Activated CD8-positive, alpha-beta memory T cell treated with anti-CD3 and anti-CD28 coated beads, Interleukin-2, amount 50 U/mL, for 24 hours (primary cell): ENCODE data around the gene POMP.

Source experiments
- DNase-seq: peaks from one replicate; pipeline ENCODE4 v3.0.0-alpha.2; 2020; ENCODE audit errors: extremely low read depth

Gene POMP, protein sequence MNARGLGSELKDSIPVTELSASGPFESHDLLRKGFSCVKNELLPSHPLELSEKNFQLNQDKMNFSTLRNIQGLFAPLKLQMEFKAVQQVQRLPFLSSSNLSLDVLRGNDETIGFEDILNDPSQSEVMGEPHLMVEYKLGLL

DNA sequence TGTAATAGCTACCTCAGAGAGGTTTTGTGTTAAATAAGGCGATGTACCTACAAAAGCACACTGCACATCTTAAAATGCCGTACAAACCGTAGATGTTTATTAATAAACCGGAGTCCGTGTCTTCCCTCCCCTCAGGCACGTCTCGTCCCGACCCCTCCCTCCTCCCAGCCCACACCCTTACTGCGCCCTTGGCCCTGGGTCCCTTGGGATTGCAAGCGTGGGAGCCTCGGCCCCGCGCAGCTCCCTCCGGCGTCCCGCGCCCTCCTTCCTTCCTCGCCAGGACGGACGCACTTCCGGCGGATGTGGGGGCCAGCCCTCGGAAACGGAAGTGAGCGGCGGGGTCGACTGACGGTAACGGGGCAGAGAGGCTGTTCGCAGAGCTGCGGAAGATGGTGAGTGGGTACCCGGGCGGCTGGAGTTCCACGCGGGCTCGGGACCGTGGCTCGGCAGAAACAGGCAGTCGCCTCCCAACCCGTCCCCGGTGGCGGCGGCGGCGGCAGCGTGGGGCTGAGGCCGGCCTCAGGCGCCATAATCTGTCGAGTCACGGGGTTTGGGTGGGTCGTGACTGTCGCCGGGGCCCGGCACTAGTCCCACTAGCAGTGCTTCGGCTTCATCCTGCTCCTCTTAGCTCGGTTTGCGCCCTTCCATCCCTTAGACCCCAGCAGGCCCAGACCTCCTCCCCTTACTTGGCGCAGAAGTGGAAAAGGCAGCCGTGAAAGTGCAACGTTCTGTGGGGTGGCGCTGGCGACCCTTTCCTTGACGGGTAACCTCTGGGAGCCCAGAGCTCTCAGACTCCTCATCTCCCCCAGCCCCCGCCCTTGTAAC lies at the start of gene POMP:
TSS of gene POMP (plus strand) at position 335 of the 825 bp plus-strand sequence. CDS start at position 390, 55 bp downstream.
- peak; percentile 85 for DNase-seq

DNA sequence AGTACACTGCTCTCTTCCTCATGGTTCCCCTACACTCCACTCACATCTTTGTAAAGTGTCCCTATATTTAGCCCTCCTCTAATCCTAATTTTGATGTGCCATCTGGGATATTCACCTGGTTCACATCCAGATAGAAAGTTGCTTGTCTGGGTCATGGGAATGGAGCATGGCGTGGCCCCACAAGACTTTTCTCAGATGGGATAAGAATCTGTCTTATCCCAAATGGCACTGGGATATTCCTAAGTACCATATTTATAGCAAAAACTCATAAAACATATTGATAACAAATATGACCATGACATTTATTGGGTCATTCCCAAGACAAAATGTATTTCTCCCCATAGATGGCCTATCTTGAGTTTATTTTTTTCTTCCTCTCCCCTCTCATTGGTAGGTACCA lies 49.5 kb upstream of the POMP start:
- no peak for DNase-seq

DNA sequence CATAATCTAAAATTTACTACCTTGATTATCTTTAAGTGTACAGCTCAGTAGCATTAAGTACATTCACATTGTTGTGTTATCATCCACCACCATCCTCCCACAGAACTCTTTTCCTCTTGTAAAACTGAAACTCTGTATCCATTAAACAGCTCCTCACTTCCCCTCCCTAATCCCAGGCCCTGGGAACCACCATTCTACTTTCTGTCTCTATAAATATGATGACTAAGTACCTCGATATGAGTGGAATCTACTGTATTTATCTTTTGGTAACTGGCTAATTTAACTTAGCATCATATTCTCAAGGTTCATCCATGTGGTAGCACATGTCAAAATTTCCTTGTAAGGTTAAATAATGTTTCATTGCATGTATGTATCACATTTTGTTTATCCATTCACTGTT lies 49.0 kb upstream of the POMP start:
- DNase-seq = no peak

- no peak for DNase-seq
These were observed 47.9 kb upstream of the POMP start for GRCh38 chr13:28610996-28611395.

- DNase-seq = no peak
These were observed 47.2 kb upstream of the POMP start for GRCh38 chr13:28611654-28612131.

DNA sequence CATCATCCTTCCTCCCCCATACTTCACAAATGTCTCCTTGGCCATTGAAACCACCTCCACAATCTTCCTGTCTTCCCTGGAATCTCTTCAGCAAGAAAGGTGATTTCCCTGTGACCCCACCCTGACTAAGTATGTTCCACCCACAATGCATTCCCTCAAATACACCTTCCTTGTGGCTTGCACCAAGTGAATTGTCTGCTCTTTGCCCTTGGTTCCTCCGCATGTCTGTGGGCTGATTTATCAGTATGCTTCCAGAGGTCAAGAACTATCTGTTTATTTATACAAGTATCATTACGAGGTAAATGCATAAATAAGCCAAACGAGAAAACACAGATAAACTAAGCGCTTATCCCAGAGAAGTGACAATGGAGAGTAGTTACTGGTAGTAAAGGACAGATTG lies 45.4 kb upstream of the POMP start:
- DNase-seq = no peak

GRCh38 chr13:28615916-28616446 lies 42.9 kb upstream of the POMP start:
- no peak for DNase-seq

DNA sequence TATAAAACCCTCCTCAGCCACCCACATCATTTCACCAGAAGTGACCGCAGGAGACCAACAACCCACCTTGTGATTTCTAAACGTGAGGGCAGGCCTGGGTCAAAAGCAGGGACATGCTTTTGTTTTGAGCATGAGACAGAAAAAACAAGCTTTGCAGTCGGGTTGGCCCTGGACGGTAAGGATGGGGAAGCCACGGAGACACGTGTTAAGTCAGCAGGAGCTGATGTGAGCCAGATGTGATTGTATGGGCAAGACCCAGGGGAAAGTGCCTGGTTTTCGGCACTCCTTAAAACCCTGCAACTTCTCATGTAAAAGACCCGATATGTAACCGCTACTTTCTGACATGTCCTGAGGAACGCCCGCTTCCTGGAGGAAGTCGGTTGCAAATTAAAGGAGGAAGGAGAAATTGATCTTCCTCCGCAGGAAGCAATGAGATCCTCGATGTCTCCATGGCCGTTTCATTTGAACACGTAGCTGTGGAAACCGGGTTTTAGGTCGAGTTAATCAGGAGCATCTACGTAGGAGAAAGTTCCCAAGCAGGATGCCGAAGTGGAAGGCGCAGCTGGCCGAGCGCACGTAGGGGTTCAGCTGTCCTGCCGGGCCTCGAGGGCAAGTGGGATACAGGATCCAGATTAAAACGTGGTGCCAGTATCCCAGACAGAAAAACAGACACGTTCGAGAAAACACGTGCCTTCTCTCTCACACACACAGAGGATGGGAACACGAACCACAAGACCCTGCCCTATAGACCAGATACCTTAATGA lies 40.5 kb upstream of the POMP start:
- DNase-seq = no peak

DNA sequence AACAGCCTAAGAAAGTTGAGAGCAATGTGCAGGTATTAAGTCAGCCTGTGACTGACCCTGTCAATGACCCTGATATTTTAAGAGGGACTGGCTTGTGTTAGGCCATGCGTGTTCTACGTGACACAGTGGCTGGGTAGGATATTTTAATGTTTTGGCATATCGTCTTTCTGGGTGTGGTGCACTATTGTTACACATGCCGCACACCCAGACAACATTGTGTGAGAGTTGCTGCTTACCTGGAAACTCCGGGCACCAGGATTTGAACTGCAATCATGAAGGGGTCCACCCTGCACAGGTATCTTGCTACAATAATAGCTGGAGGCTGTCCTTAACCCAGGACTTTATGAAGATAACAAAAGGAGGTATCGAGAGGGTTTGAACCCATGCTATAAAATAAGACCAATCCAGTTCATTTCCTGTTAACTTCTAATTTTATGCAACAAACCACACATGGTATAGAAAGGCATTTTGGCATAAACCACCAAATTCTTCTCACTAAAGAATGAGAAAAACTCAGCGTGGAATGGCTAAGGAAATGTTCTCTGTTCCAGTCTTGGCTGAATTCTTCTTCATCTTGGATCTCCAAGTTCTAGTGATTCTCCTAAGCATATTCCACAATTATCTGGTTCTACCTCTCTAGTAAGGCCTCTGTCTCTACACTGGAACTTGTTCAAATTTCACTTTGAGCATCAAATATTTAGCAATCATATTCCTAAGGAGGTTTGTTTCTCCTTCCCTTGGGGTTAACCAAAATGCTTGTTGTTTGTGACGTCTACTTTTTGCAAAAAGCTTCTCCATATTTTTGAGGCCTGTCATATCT lies 38.7 kb upstream of the POMP start:
- no peak for DNase-seq

GRCh38 chr13:28621449-28621848 lies 37.5 kb upstream of the POMP start:
- DNase-seq = no peak

GRCh38 chr13:28622286-28622685 lies 36.6 kb upstream of the POMP start:
- DNase-seq = no peak

- DNase-seq = no peak
These were observed 34.9 kb upstream of the POMP start for GRCh38 chr13:28623782-28624706.

GRCh38 chr13:28624707-28625432 lies 34.1 kb upstream of the POMP start:
- DNase-seq = no peak

DNA sequence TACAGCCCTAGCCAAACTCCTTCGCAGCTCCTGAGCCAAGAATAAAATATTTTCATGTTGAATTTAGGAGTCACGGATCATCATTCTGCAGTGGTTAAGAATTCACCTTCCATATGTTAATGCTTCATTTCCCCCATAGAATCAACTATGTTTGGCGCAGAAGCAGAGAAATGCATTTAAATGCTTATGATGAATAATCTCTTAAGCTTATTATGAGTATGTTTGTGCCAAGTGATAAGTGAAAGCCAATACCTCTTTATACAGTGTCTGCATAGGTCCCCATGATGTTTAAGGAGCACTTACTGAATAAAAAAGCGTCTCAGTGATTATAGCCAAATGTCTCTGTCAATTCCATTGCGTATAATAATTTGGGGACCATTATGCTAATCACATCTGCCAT lies 32.7 kb upstream of the POMP start:
- no peak for DNase-seq

DNA sequence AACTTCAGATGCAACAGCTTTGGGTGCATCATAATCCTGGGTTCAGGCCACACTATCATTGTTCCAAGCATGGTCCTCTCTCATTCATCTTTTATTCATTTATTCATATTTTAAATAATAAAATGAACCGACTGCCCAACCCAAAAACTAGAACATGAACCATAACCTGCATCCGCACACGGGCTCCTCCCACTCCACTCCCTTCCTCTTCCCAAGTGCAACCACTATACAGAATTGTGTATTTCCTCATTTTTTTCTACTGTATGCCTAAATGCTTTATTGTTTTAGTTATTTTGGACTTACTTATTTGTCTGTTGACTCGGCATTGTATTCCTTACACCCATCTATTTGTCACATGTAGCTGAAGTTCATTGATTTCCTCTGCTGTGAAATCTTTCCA lies 30.7 kb upstream of the POMP start:
- DNase-seq = no peak

GRCh38 chr13:28630869-28631268 lies 28.1 kb upstream of the POMP start:
- no peak for DNase-seq

DNA sequence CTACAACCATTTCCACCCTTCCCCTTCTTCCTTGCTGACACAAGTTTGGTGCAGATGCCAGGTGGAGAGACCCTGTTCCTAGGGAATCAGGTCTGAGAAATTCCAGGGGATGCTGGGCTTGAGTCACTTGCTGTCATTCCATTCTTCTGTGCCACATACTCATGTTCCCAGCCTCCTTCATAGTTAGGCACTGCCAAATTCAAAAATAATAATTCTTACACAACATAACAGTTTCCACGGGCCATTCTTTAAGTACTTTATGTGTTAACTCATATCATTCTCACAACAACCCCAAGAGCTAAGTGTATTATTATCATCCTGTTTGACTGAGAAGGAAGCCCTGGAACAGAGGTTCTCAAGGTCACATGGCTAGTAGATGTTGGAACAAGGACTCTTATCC lies 27.1 kb upstream of the POMP start:
- DNase-seq = no peak

DNA sequence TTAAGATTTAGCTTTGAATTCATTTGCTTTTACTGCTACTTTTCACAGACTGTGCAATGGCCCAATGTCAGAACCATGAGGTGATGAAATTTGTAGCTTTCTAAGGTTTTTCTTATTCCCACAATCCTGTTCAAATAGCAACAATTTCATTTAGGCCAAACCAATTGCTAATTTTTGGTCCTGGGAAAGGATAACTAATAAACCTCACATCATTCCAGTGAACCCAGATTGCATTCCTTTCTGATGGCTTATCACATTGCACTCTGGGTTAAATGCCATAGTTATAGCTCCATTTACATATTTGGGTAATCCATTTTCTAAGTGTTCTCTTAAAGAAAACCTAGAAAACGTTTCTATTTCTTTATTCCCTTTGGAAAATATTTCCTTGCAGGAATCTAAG lies 22.9 kb upstream of the POMP start:
- DNase-seq = no peak

DNA sequence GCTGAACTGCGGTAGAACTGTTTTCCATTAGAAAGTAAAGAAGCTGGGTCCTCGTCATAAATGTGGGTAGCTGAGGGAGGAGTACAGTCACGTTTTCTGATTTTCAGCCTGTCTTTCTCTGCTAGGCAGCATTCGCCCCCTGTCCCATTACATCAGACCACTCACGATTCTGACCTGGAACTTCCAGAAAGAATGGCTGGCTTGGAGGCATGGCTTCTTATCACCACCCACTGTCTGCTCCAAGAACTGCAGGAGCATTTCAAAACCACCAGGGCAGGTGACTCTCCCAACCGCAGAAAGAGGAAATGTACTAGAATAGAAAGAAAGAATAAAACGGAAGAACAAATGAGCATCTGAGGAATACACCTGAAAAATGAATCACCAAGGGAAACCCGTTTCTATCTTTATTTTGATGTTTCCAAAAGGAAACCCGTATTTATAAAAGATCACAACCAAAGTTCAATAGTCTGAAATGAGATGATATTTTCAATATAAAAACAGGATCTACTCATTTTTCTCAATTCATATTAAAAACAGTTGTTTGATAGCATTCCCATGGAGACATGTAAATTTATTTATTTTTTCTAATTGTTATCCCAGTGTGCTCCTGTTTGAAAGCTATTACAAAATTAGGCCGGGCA lies 22.1 kb upstream of the POMP start:
- peak; percentile 3 for DNase-seq
